NCI-H460 (cell line): ENCODE measurements around the gene CHAF1B. TPM values are rescaled to one million over a fixed set of nuclear protein-coding genes. Genes with fewer than 3 reads are reported as not detected.
"Not testable (repeated sequence)": the region's sequence is repeated elsewhere in the genome, so short reads cannot be mapped to it uniquely, and the experiment has no call there.

Experiments
- DNase-seq: peaks from one replicate; pipeline ENCODE4 v3.0.0-alpha.2; 2016; ENCODE audit warnings: low read depth; ENCODE audit errors: extremely low read depth
- polyA plus RNA-seq: library from polyadenylated mRNA; depleted of rRNA; stranded (reverse); fragments of >200 nt; gene quantifications from 2 replicates; pipeline ENCODE4 v1.2.3, GENCODE V29; 2014; cell fraction: nucleus; rRNA removed
- total RNA-seq: library from RNA; depleted of rRNA; stranded (reverse); fragments of >200 nt; shearing (Covaris generic); gene quantifications from 2 replicates; pipeline ENCODE4 v1.2.3, GENCODE V29; 2014; rRNA removed

Gene CHAF1B
- 7.9 TPM in 2 replicates for total RNA-seq
- 11.5 and 17.0 TPM in 2 replicates for polyA plus RNA-seq

DNA sequence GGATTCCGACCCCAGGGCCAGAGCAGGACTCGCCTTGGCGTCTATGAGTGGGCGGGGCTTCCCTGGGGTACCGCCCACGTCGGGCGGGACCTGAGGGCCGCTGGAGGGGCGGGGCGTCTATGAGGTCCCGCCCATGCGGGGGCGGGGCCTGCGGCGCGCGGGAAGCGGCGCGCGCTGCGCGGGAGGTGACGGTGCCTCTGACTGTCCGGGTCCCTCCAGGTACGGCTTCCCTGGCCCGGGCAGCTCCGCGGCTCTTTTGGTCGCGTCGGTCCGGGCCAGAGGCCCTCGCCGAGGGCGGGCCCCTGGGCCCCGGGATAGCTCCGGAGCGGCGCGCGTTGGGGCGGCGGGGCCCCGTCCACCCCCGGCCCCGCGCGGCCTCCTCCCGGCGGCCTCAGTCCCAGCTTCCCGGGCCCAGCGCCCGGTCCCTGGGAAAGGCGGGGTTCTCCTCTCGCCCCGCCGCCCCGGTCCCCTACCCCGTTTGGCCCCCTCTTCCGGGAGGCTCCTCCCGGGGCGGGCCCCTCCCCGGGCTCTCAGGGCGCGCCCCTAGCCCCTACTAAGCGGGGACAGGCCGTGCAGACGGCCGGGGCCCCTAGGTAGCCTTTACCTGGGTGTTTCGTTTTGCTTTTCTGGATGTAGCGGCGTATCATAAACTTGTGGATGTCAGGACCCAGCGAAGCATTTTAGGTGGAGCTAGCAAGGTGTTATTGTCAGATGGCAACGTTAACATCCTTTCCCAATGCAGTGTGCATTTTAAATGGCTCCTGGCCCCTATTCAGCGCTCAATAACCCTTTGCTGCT lies at the start of gene CHAF1B:
CHAF1B (plus strand) TSS at position 160 of the 798 bp plus-strand sequence. CDS start 745 bp downstream, outside the sequence.
- DNase-seq, result peak; percentile 62

DNA sequence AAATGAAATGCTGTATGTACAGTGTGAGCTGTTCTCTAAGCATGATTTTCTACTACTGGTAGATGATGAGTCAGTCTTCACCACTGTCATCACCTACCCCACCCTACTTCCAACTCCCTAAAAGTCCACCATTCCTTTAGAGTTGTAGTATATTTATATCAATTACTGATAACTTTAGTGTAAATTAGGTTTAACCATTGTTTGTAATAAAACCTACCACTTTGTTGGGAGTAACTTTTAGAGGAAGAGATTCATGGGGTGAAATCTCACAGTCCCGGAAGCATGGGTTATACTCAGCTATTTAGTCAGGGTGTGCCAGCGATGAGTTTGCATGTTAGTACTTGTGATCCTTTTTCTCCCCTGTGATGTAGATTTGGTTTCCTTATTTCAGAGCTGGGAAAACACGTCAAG lies 48.1 kb upstream of the CHAF1B start:
- peak; percentile 54 for DNase-seq

DNA sequence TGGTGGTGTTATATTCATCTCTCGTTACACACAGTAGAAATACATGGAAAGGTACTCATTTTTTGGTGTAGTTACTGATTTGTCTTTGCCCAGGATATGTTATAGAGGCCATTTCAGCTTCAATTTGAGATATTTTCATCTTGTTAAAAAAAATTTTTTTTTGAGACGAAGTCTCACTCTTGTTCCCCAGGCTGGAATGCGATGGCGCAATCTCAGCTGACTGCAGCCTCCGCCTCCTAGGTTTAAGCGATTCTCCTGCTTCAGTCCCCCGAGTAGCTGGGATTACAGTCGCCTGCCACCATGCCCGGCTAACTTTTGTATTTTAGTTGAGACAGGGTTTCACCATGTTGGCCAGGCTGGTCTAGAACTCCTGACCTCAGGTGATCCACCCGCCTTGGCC lies 46.2 kb upstream of the CHAF1B start:
- no peak for DNase-seq

DNA sequence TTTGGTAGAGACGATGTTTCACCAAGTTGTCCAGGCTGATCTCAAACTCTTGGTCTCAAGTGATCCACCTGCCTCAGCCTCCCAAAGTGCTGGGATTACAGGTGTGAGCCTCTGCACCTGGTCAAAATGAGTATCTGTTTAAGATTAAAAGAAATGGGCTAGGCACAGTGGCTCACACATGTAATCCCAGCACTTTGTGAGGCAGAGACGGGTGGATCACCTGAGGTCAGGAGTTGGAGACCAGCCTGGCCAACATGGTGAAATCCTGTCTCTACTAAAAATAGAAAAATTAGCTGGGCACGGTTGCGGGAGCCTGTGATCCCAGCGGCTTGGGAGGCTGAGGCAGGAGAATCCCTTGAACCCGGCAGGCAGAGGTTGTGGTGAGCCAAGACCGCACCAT lies 42.6 kb upstream of the CHAF1B start:
- not testable (repeated sequence) for DNase-seq

- no peak for DNase-seq
Observed at GRCh38 chr21:36344931-36345330, 40.3 kb upstream of the CHAF1B start.

GRCh38 chr21:36347278-36347961 lies 37.8 kb upstream of the CHAF1B start:
- DNase-seq, result no peak

- DNase-seq, result no peak
Observed at GRCh38 chr21:36347962-36348328, 37.2 kb upstream of the CHAF1B start.

DNA sequence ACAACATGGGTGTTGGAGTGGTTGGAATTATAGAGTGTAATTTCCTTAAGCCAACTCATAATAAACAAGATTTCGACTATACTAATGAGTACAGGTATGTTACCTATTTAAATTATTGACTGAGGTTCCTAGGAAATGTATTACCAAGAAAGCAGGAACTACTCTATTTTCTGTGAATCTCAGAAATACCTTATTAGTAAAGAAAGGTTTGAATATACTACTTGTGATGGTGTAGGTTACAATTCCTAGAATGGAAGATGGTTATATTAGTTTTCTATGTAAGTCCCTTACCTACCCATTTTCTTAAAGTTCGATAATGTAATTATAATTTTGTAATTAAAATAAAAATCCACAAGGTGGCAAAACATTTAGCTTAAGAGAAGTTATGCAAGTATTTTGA lies 35.9 kb upstream of the CHAF1B start:
- no peak for DNase-seq

- no peak for DNase-seq
Observed at GRCh38 chr21:36350282-36350910, 34.8 kb upstream of the CHAF1B start.

DNA sequence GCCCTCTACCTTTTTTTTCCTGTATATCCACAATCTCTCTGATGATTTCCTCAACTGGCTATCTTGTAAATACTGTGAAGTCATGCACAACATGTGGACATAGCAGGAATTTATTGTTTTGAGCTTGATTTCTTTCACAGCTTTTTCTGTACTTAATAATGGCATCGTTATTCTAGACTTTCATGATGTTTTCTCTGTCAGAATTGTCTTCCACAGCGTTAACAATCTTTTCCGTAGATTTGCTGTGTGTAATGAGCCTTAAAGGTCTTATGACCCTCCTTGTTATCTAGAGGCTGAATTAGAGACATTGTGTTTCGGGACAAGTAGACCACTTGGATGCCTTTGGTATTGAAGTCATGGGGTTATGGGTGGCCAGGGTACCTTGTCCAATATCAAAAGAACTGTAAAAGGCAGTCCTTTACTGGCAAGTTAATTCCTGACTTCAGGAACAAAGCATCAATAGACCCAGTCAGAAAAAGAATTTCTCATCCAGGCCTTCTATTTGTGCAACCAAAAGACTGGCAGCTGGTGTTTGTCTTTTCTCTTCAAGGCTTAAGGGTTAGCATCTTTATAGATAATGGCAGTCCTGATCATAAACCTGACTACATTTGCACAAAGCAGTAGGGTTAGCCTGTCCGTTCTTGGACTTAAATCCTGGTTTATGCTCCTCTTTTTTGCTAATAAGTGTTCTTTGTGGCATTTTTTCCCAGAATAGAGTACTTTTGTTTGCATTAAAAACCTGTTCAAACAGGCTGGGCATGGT lies 30.1 kb upstream of the CHAF1B start:
- DNase-seq, result no peak

DNA sequence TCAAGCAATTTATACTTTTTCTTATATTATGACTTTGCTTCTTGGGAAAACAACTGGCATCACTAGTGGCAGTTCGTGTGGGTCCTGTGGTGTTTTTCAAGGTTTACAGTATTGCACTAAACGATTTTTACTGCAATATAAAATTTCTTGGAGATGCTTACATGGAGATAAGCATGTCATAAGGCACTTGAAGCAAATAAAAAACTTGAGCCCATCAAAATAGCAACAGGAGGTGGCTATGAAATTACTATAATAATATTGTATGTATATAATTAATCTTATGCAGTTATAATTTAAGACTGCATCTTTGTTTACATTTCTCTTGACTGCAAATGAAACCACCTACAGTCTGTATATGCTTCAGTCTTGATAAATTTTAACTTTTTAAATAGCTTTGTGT lies 29.3 kb upstream of the CHAF1B start:
- DNase-seq, result no peak

DNA sequence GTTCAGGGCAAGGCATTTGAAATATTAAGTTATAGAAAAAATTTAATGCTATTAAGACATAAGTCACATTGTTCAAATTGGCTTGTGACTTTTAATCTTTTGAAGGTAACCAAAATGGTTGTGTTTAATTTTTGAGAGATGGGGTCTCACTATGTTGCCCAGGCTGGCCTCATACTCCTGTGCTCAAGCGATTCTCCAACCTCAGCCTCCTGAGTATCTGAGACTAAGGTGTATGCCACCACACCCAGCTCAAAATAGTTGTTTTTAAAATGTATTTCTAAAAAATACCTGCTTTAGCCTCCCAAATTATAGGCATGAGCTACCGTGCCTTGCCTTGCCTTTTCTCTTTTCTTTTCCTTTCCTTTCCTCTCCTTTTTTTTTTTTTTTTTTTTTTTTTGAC lies 26.0 kb upstream of the CHAF1B start:
- no peak for DNase-seq

- no peak for DNase-seq
Observed at GRCh38 chr21:36369064-36369685, 16.0 kb upstream of the CHAF1B start.

DNA sequence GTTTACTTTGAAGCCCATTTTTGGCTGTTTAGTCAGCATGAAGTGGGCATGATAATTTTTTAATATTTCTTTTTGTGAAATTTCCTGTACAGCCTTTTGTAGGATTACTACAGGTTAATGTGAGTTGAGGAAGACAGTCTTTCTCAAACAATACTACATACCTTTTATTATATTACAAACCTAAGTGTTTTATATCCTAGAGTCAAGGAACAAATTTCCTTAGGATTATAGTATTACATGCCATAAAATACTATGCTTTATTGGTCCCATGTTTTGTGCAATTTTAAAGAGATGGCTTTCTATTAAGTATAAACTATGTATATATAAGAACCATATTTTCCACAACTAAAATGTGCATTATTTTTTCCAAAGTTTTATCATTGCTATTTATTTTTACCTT lies 9.2 kb upstream of the CHAF1B start:
- DNase-seq, result no peak

GRCh38 chr21:36377391-36377842 lies 7.8 kb upstream of the CHAF1B start:
- no peak for DNase-seq

- DNase-seq, result no peak
Observed at GRCh38 chr21:36379251-36379650, 5.9 kb upstream of the CHAF1B start.

- DNase-seq, result no peak
Observed at GRCh38 chr21:36381841-36382589, 3.2 kb upstream of the CHAF1B start.

GRCh38 chr21:36382722-36383121 lies 2.5 kb upstream of the CHAF1B start:
- not testable (repeated sequence) for DNase-seq

DNA sequence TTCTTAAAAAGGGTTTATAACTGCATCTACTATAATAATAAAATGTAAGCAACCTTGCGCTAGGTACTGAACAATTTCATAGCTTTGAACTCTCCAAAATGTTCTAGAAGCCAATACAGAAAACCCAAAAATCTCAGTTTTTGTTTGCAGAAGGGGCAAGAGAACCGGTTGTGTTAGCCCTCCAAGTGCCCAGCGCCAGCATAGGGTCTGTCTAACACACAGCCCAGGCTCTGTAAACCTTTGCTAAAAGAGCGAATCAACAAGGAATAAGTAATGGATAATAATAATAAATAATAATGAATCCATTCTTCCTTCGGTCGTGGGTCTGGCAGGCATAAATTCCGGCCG lies 333 bp upstream of the CHAF1B start:
- no peak for DNase-seq
